GM23338 (cell line): ENCODE data around the gene FAM161B. TPM values are rescaled to one million over a fixed set of nuclear protein-coding genes. Genes with fewer than 3 reads are reported as not detected.
"Not testable (repeated sequence)": the region's sequence is repeated elsewhere in the genome, so short reads cannot be mapped to it uniquely, and the experiment has no call there.

Experiments used
- ATAC-seq: fragments of 200-7000 bp; cut with Tn5 transposase; 3 replicates; pipeline ENCODE4 v1.9.1; 2020
- DNase-seq: peaks from one replicate; pipeline ENCODE4 v3.0.0-alpha.2; 2015; ENCODE audit warnings: low spot score
- H2AFZ ChIP-seq: fragments of 200-600 bp; sonication (generic); 2 replicates; pipeline ENCODE4 v1.8.0; 2016; ENCODE audit warnings: antibody characterized with exemption, mild to moderate bottlenecking, moderate library complexity
- H3F3A ChIP-seq: fragments of 200-600 bp; sonication (generic); replicated peaks from 2 replicates; pipeline ENCODE4 v1.8.0; 2017; ENCODE audit warnings: antibody characterized with exemption, mixed run types, low read depth
- H3K27ac ChIP-seq: fragments of 200-600 bp; sonication (generic); 2 replicates; pipeline ENCODE4 v1.6.1; 2016; ENCODE audit warnings: low read depth
- H3K27me3 ChIP-seq: fragments of 200-600 bp; sonication (generic); 2 replicates; pipeline ENCODE4 v1.8.0; 2016; ENCODE audit warnings: mild to moderate bottlenecking, mixed run types, moderate library complexity; ENCODE audit not compliant: insufficient read depth
- H3K36me3 ChIP-seq: fragments of 200-600 bp; sonication (generic); 2 replicates; pipeline ENCODE4 v1.8.0; 2016; ENCODE audit warnings: mild to moderate bottlenecking; ENCODE audit not compliant: insufficient read depth
- H3K4me1 ChIP-seq: fragments of 200-600 bp; sonication (generic); 2 replicates; pipeline ENCODE4 v1.8.0; 2016; ENCODE audit warnings: mild to moderate bottlenecking, moderate library complexity; ENCODE audit not compliant: insufficient read depth
- H3K4me2 ChIP-seq: fragments of 200-600 bp; sonication (generic); 2 replicates; pipeline ENCODE4 v1.7.1; 2017; ENCODE audit warnings: mixed run types
- H3K4me3 ChIP-seq: fragments of 200-600 bp; sonication (generic); 2 replicates; pipeline ENCODE4 v1.6.1; 2016; ENCODE audit warnings: mixed run types
- H3K79me2 ChIP-seq: fragments of 200-600 bp; sonication (generic); replicated peaks from 2 replicates; pipeline ENCODE4 v1.8.0; 2017; ENCODE audit warnings: mild to moderate bottlenecking; ENCODE audit not compliant: insufficient read depth
- H3K9me2 ChIP-seq: fragments of 200-600 bp; sonication (generic); 2 replicates; pipeline ENCODE4 v1.8.0; 2017; ENCODE audit not compliant: insufficient read depth
- H4K20me1 ChIP-seq: fragments of 200-600 bp; sonication (generic); replicated peaks from 2 replicates; pipeline ENCODE4 v1.8.0; 2017; ENCODE audit warnings: mild to moderate bottlenecking; ENCODE audit not compliant: insufficient read depth
- H3K27ac Mint-ChIP-seq: 2 replicates; pipeline ENCODE4 v1.8.0; 2020; ENCODE audit warnings: inconsistent platforms, mild to moderate bottlenecking, moderate library complexity, mixed read lengths
- H3K27me3 Mint-ChIP-seq: 3 replicates; pipeline ENCODE4 v1.8.0; 2022; ENCODE audit warnings: low read depth, mild to moderate bottlenecking, moderate library complexity, mixed read lengths, inconsistent platforms; ENCODE audit not compliant: insufficient read depth, poor library complexity
- H3K36me3 Mint-ChIP-seq: 3 replicates; pipeline ENCODE4 v1.8.0; 2021; ENCODE audit warnings: low read depth, mild to moderate bottlenecking, inconsistent platforms, moderate library complexity, mixed read lengths
- H3K4me1 Mint-ChIP-seq: 3 replicates; pipeline ENCODE4 v1.8.0; 2020; ENCODE audit warnings: mild to moderate bottlenecking, inconsistent platforms, mixed read lengths
- H3K4me3 Mint-ChIP-seq: 3 replicates; pipeline ENCODE4 v1.8.0; 2021; ENCODE audit warnings: moderate library complexity, mild to moderate bottlenecking, inconsistent platforms, mixed read lengths
- H3K9me3 Mint-ChIP-seq: 3 replicates; pipeline ENCODE4 v1.8.0; 2020; ENCODE audit warnings: moderate library complexity, mild to moderate bottlenecking, inconsistent platforms, mixed read lengths
- CREB1 ChIP-seq: fragments of 250-450 bp; sonication (Bioruptor Pico); IDR thresholded peaks from 2 replicates; pipeline ENCODE4 v1.5.0; 2020; ENCODE audit warnings: low read depth, mild to moderate bottlenecking, moderate library complexity
- EZH2 ChIP-seq: fragments of 200-600 bp; sonication (generic); IDR thresholded peaks from one replicate; pipeline ENCODE4 v1.8.0; 2017; ENCODE audit warnings: antibody characterized with exemption, mild to moderate bottlenecking, low read depth; ENCODE audit not compliant: unreplicated experiment
- EZH2phosphoT487 ChIP-seq: fragments of 200-600 bp; sonication (generic); IDR thresholded peaks from one replicate; pipeline ENCODE4 v1.8.1; 2018; ENCODE audit warnings: antibody characterized with exemption; ENCODE audit not compliant: unreplicated experiment
- JUNB ChIP-seq: IDR thresholded peaks from one replicate; pipeline ENCODE4 v1.6.1; 2016; ENCODE audit warnings: antibody characterized with exemption; ENCODE audit not compliant: unreplicated experiment
- POLR2AphosphoS5 ChIP-seq: IDR thresholded peaks from 2 replicates; pipeline ENCODE4 v1.6.1; 2016; ENCODE audit warnings: antibody characterized with exemption, low read depth
- STAT1 ChIP-seq: IDR thresholded peaks from one replicate; pipeline ENCODE4 v1.6.1; 2016; ENCODE audit warnings: antibody characterized with exemption; ENCODE audit not compliant: unreplicated experiment
- ZNF114 ChIP-seq: fragments of 250-450 bp; sonication (Bioruptor Pico); IDR thresholded peaks from 2 replicates; pipeline ENCODE4 v1.5.0; 2020; ENCODE audit warnings: mild to moderate bottlenecking, moderate library complexity
- polyA plus RNA-seq: library from polyadenylated mRNA; unstranded; fragments of >200 nt; fragmentation: Nextera tagmentation; extraction: Ambion mirVana; gene quantifications from 2 replicates; pipeline ENCODE4 v1.2.1, GENCODE V29; 2016
- total RNA-seq: library from RNA; depleted of rRNA; stranded (reverse); fragments of >200 nt; shearing (Covaris generic); gene quantifications from 2 replicates; pipeline ENCODE4 v1.2.3, GENCODE V29; 2014
- TF ChIP-seq, protein P1 (sequence below): fragments of 250-450 bp; sonication (Bioruptor Pico); IDR thresholded peaks from 2 replicates; pipeline ENCODE4 v1.5.0; 2020; ENCODE audit warnings: mild to moderate bottlenecking, moderate library complexity
- TF ChIP-seq, protein P2 (sequence below), 2 experiments: fragments of 200-600 bp in 1 of 2; sonication (generic) in 1 of 2; conservative IDR thresholded peaks; 2 replicates each; pipeline versions ENCODE4 v1.5.1 to v1.6.1; 2016 to 2017; ENCODE audit warnings: antibody characterized with exemption in 2 of 2, low read depth in 2 of 2, mild to moderate bottlenecking in 2 of 2, moderate library complexity in 1 of 2
- TF ChIP-seq, protein P3 (sequence below): IDR thresholded peaks from 2 replicates; pipeline ENCODE4 v1.6.1; 2016; ENCODE audit warnings: antibody characterized with exemption

Gene FAM161B
- total and polyA plus RNA-seq, 2 experiments from 2014 or later, result 0.28 to 2.8 TPM

DNA sequence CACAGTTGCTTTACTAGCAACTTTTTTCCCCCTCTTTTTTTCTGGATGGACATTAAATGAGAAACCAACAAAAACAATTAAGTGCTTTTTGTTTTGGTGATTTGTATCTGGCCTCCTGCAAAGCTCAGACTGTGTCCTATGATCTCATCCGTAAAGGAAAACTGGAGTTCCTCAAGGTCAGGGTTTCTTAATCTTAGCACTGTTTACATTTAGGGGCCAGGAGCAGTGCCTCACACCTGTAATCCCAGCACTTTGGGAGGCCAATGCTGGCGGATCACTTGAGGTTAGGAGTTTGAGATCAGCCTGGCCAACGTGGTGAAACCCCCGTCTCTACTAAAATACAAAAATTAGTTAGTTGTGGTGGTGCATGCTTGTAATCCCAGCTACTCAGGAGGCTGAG lies 41.2 kb upstream of the FAM161B start (continued):
- TF ChIP-seq, protein P1, sequence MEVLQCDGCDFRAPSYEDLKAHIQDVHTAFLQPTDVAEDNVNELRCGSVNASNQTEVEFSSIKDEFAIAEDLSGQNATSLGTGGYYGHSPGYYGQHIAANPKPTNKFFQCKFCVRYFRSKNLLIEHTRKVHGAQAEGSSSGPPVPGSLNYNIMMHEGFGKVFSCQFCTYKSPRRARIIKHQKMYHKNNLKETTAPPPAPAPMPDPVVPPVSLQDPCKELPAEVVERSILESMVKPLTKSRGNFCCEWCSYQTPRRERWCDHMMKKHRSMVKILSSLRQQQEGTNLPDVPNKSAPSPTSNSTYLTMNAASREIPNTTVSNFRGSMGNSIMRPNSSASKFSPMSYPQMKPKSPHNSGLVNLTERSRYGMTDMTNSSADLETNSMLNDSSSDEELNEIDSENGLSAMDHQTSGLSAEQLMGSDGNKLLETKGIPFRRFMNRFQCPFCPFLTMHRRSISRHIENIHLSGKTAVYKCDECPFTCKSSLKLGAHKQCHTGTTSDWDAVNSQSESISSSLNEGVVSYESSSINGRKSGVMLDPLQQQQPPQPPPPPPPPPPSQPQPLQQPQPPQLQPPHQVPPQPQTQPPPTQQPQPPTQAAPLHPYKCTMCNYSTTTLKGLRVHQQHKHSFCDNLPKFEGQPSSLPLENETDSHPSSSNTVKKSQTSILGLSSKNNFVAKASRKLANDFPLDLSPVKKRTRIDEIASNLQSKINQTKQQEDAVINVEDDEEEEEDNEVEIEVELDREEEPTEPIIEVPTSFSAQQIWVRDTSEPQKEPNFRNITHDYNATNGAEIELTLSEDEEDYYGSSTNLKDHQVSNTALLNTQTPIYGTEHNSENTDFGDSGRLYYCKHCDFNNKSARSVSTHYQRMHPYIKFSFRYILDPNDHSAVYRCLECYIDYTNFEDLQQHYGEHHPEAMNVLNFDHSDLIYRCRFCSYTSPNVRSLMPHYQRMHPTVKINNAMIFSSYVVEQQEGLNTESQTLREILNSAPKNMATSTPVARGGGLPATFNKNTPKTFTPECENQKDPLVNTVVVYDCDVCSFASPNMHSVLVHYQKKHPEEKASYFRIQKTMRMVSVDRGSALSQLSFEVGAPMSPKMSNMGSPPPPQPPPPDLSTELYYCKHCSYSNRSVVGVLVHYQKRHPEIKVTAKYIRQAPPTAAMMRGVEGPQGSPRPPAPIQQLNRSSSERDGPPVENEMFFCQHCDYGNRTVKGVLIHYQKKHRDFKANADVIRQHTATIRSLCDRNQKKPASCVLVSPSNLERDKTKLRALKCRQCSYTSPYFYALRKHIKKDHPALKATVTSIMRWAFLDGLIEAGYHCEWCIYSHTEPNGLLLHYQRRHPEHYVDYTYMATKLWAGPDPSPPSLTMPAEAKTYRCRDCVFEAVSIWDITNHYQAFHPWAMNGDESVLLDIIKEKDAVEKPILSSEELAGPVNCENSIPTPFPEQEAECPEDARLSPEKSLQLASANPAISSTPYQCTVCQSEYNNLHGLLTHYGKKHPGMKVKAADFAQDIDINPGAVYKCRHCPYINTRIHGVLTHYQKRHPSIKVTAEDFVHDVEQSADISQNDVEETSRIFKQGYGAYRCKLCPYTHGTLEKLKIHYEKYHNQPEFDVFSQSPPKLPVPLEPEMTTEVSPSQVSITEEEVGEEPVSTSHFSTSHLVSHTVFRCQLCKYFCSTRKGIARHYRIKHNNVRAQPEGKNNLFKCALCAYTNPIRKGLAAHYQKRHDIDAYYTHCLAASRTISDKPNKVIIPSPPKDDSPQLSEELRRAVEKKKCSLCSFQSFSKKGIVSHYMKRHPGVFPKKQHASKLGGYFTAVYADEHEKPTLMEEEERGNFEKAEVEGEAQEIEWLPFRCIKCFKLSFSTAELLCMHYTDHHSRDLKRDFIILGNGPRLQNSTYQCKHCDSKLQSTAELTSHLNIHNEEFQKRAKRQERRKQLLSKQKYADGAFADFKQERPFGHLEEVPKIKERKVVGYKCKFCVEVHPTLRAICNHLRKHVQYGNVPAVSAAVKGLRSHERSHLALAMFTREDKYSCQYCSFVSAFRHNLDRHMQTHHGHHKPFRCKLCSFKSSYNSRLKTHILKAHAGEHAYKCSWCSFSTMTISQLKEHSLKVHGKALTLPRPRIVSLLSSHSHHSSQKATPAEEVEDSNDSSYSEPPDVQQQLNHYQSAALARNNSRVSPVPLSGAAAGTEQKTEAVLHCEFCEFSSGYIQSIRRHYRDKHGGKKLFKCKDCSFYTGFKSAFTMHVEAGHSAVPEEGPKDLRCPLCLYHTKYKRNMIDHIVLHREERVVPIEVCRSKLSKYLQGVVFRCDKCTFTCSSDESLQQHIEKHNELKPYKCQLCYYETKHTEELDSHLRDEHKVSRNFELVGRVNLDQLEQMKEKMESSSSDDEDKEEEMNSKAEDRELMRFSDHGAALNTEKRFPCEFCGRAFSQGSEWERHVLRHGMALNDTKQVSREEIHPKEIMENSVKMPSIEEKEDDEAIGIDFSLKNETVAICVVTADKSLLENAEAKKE, result no peak
- no peak for TF ChIP-seq EZH2phosphoT487
- no peak for TF ChIP-seq ZNF114 (CRISPR knock-in tag)
- no peak for TF ChIP-seq JUNB

DNA sequence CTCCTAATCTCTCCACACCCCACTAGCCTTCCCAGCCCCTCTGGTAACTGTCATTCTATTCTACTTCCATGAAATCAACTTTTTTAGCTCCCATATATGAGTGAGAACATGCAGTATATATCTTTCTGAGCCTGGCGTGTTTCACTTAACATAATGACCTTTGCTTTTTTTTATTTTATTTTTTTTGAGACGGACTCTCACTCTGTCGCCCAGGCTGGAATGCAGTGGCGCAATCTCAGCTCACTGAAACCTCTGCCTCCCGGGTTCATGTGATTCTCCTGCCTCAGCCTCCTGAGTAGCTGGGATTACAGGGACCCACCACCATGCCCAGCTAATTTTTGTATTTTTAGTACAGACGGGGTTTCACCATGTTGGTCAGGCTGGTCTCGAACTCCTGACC lies 38.8 kb upstream of the FAM161B start:
- not testable (repeated sequence) for H4K20me1 ChIP-seq, H2AFZ ChIP-seq, H3K9me3 Mint-ChIP-seq, ATAC-seq, H3K27ac Mint-ChIP-seq, H3K4me3 ChIP-seq, H3K27ac ChIP-seq, H3K27me3 ChIP-seq, DNase-seq, H3K9me2 ChIP-seq, H3K4me3 Mint-ChIP-seq, H3F3A ChIP-seq, H3K27me3 Mint-ChIP-seq, H3K4me1 Mint-ChIP-seq, H3K4me2 ChIP-seq, H3K36me3 ChIP-seq, H3K4me1 ChIP-seq, H3K79me2 ChIP-seq
- peaks cover 13% of the 10 kb centered on the region; the same call in 2 of the 3 replicates for H3K36me3 Mint-ChIP-seq

DNA sequence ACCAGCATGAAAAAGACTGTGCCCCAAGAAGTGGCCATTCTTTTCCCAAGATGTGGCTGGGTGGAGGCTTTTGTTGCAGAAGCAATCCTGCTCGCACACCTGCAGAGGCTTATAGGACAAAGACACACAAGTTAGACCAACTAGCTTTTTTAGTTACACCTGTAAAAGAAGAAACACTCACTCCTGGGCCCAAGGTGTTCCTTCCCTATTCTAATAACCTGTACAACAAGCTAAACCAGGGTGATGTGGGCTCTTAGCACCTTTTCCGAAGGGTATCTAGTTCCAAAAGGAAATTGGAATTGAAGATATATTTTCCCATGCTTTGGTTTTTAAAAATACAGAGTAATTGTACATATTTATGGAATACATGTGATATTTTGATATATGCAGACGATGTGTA lies 38.2 kb upstream of the FAM161B start:
- peaks cover 13% of the 10 kb centered on the region; the same call in 2 of the 3 replicates for H3K36me3 Mint-ChIP-seq
- H3K27ac Mint-ChIP-seq, result no peak overlapping the region
- H3K36me3 ChIP-seq, result no peaks in the 10 kb centered on the region; the same call in 1 of the 2 replicates
- H3K4me3 Mint-ChIP-seq, result no peak overlapping the region
- no peaks in the 10 kb centered on the region for H3K9me2 ChIP-seq
- H3K4me2 ChIP-seq, result no peak overlapping the region
- no peaks in the 10 kb centered on the region for H3K79me2 ChIP-seq
- H3K4me1 ChIP-seq, result no peaks in the 10 kb centered on the region
- H3K27me3 Mint-ChIP-seq, result peaks cover 3% of the 10 kb centered on the region
- H3K9me3 Mint-ChIP-seq, result no peaks in the 10 kb centered on the region; the same call in 2 of the 3 replicates
- no peak for DNase-seq
- no peak overlapping the region for H3K4me3 ChIP-seq
- H2AFZ ChIP-seq, result no peak overlapping the region
- H3F3A ChIP-seq, result no peaks in the 10 kb centered on the region
- H3K27ac ChIP-seq, result no peak overlapping the region
- H4K20me1 ChIP-seq, result no peaks in the 10 kb centered on the region; the same call in 1 of the 2 replicates
- no peaks in the 10 kb centered on the region for H3K27me3 ChIP-seq
- no peak for ATAC-seq
- H3K4me1 Mint-ChIP-seq, result no peaks in the 10 kb centered on the region
- TF ChIP-seq, protein P2, sequence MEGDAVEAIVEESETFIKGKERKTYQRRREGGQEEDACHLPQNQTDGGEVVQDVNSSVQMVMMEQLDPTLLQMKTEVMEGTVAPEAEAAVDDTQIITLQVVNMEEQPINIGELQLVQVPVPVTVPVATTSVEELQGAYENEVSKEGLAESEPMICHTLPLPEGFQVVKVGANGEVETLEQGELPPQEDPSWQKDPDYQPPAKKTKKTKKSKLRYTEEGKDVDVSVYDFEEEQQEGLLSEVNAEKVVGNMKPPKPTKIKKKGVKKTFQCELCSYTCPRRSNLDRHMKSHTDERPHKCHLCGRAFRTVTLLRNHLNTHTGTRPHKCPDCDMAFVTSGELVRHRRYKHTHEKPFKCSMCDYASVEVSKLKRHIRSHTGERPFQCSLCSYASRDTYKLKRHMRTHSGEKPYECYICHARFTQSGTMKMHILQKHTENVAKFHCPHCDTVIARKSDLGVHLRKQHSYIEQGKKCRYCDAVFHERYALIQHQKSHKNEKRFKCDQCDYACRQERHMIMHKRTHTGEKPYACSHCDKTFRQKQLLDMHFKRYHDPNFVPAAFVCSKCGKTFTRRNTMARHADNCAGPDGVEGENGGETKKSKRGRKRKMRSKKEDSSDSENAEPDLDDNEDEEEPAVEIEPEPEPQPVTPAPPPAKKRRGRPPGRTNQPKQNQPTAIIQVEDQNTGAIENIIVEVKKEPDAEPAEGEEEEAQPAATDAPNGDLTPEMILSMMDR (conservative IDR thresholded peaks at IDR 0.05; ENCODE audit: low read depth in 2 of 2), result no peak
- no peak for TF ChIP-seq EZH2phosphoT487
- TF ChIP-seq ZNF114 (CRISPR knock-in tag), result no peak
- TF ChIP-seq, protein P3, sequence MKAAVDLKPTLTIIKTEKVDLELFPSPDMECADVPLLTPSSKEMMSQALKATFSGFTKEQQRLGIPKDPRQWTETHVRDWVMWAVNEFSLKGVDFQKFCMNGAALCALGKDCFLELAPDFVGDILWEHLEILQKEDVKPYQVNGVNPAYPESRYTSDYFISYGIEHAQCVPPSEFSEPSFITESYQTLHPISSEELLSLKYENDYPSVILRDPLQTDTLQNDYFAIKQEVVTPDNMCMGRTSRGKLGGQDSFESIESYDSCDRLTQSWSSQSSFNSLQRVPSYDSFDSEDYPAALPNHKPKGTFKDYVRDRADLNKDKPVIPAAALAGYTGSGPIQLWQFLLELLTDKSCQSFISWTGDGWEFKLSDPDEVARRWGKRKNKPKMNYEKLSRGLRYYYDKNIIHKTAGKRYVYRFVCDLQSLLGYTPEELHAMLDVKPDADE, result no peak
- TF ChIP-seq EZH2, result no peak
- no peak for TF ChIP-seq CREB1 (CRISPR knock-in tag)
- no peak for TF ChIP-seq STAT1
- TF ChIP-seq POLR2AphosphoS5, result no peak
